ENCODE results near the gene SSBP3.
"Not testable (repeated sequence)": the region's sequence is repeated elsewhere in the genome, so short reads cannot be mapped to it uniquely, and the experiment has no call there.

Gene SSBP3

DNA sequence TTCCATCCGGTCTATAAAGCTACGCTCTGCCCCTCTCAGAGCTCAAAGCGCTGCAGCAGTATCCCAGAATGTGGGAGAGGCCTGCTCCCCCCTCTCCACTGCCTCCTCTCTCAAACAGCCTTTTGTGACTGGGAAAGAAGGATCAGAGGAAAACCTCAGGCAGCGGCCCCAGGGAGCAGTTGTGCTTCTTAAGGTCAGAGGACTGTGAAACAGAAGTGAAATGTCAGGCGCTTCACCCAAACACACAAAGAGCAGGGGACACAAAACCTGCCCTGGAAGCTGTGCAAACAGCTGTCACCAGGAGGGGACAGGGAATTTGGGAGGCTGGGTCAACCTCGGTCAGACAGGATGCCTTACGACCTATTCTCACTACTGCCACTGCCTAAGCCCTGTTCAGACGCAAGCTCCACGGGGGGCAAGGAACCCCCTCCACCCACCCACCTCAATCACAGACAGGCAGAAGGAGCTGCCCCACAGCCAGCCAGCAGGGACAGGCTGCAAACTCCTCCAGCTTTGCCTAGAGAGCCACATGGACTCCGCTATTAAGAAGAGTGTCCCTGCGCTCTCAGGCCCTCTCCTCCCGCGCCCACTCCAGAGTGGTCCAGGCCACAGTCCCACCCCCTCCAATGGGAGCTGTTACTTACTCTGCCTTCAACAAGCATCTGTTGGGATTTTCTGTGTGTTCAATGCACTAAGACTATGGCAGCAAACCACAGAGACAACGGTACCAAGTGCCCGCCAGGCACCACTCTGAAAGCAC lies 14.6 kb downstream of the SSBP3 start:
- no peak for DNase-seq (ENCODE audit: low read depth)

DNA sequence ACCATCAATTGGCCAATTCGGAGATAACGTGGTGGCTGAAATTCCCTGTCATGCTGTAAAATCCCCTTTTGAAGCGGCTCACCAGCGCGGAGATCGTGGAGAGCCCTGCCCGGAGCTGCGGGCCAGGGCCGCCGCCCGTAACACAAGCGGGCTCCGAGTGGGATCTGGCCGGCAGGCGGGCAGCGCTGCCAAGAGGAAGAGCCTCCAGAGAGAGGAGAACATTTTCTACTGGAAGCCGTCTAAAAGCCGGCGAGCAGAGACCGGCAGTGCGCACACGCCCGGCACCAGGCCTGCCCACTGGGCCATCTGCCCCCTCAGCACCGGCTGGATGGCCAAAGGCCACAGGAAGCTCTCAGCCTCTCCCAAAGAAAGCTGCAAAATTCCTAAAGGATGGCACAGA lies 15.5 kb downstream of the SSBP3 start:
- DNase-seq (ENCODE audit: low read depth): no peak

- DNase-seq (ENCODE audit: low read depth): not testable (repeated sequence)
Observed at GRCh38 chr1:54389608-54390007, 16.6 kb downstream of the SSBP3 start.

DNA sequence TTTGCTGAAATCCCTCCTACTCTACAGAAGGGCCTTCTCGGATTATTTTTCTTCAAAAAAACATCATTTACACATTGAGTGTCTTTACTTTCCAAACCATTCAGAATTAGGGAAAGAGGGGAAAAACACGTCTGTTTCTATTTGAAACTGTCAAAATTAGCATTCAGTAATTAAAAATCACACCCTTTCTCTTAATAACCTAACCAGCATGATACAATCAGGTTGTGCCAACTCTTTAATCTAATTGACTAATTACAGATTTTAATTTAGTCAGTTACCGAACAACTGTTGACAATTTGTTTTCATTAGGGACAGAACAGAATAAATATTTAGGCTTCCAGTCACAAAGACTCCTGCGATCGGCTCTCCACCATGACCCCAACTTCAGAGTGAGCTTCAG lies 18.8 kb downstream of the SSBP3 start:
- no peak for DNase-seq (ENCODE audit: low read depth)

- DNase-seq (ENCODE audit: low read depth): no peak
Observed at GRCh38 chr1:54385727-54386022, 20.5 kb downstream of the SSBP3 start.

- no peak for DNase-seq (ENCODE audit: low read depth)
Observed at GRCh38 chr1:54384918-54385726, 21.1 kb downstream of the SSBP3 start.

GRCh38 chr1:54384471-54384870 lies 21.7 kb downstream of the SSBP3 start:
- no peak for DNase-seq (ENCODE audit: low read depth)

DNA sequence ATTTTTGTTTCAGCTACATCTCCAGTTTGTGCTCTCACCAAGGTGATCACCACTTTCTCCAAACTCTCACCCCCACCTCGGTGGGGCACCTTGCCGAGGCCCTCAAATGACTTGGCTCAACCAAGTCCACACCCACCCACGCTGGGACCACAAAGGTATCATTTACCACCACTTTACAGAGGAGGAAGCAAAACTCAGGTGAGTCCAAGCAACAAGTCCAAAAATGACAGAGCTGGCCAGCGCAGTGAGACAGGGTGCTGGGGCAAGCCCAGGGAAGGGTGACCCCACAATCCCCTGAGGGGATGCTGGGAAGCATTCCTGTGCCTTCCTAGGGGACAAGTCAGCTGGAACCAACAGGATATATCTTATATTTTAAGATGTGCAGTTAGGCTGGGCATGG lies 24.7 kb downstream of the SSBP3 start:
- no peak for DNase-seq (ENCODE audit: low read depth)

- no peak for DNase-seq (ENCODE audit: low read depth)
Observed at GRCh38 chr1:54380290-54380882, 25.8 kb downstream of the SSBP3 start.

GRCh38 chr1:54379555-54380289 lies 26.5 kb downstream of the SSBP3 start:
- no peak for DNase-seq (ENCODE audit: low read depth)

DNA sequence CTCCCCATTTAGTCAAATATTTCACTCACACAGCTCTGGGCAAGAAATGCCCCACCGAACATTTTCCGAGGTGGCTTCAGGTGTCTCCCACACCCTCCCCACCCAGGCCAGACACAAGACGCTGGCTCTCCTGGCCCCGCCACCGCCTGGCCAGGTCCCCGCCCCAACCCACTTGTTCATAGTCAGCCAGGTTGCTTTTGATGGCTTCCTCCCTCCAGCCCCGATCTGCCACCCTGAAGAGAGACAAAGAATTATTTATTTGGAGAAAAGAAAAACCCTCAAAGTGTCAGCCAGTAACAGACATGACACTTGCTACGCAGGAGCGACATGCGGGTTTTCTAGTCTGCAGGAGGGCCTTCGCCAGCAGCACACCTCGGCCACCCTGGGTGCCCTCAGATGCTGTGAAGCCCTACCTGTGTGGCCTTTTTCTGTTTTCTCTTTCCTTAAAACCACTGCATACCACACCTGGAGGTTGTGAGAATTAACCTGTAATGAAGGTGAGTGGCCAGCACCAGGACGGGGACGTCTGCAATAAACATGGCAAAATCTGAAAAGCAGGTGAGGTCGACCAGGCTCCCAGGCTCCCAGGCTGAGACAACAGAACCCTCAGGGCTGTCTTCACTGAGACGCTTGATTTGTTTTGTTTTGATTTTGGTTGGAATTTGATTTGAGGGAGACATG lies 27.2 kb downstream of the SSBP3 start:
- DNase-seq (ENCODE audit: low read depth): no peak

DNA sequence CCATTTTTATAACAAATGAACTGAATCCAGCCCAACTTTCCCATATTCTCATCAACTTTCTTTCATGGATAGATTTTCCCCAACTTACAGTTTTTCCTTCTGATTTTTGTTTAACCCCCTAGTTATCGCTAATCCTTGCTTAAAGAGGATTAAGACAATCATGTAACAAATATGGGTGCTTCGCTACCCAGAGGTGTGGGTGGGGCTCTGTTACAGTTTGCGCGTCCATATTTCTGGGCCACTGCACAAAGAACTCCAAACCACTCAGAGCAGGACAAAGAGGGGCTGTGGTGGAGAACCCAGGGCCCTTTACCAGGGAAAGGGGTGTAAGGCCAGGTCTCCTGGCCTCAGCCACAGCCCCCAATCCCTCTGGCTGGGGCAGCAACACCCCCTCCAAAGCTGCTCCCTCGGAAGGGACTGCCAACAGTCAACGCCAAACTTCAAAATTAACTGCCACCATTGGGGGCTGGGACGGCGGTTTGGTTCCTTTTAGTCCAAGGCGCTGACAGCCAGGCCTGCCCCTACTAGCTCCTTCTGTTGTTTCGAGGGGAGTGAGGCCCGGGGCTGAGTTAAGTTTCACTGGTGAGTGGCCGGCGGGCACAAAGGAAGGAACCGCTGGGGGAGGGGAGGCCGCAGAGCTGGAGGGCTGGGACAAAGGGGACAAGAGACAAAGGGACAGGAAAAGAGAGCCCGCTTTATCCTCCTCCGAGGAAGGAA lies 27.9 kb downstream of the SSBP3 start:
- no peak for DNase-seq (ENCODE audit: low read depth)

DNA sequence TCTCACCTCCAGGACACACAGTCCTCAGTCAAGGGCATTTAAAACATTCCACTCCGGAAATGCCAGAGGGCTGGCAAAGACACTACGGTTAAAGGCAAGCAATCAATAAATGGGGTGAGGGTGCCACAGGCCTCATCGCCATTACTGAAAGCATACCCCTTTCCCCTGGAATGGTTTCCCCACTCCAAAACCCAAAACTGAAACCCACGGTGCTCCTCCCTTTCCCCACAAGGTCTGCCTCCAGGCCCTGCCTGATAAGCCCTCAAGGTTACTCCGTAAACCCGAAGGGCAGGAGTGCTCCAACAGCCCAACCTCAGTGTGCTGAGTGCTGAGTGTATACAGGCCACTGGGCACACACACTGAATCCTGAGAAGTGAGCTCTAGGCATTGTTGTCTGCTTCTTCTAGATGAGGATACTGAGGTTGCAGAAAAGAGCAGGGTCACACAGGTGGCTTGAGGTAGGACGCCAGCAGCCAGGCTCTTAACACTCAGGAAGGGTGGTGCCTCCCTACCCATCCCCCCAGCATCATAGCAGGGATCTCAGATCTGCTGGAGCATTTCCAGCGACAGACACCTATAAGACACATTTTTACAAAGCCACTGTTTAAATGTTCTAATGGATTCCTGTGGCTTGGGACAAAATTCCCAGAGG lies 29.0 kb downstream of the SSBP3 start:
- DNase-seq (ENCODE audit: low read depth): no peak

GRCh38 chr1:54376430-54377039 lies 29.7 kb downstream of the SSBP3 start:
- DNase-seq (ENCODE audit: low read depth): no peak

- no peak for DNase-seq (ENCODE audit: low read depth)
Observed at GRCh38 chr1:54375712-54376429, 30.3 kb downstream of the SSBP3 start.

- DNase-seq (ENCODE audit: low read depth): no peak
Observed at GRCh38 chr1:54375298-54375697, 30.9 kb downstream of the SSBP3 start.

- no peak for DNase-seq (ENCODE audit: low read depth)
Observed at GRCh38 chr1:54374766-54375165, 31.4 kb downstream of the SSBP3 start.

DNA sequence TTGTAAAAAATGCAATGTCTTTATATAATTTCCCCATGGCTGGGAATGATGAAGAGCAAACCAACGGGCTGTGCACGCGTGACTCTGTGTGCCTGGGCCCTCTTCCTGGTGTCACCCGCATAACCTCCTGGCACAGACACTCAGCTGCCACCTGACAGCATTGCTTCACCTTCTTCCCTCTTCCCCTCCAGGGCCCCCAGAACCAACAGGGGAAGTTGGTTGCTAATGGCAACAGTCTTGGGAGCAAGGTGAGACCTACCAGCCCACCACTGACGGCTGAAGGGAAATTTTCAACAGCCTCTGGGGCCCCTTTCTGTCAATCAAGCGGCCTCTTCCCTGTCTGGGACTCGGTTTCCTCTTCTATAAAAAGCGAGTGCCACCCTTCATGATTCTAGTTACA lies 33.2 kb downstream of the SSBP3 start:
- no peak for DNase-seq (ENCODE audit: low read depth)

DNA sequence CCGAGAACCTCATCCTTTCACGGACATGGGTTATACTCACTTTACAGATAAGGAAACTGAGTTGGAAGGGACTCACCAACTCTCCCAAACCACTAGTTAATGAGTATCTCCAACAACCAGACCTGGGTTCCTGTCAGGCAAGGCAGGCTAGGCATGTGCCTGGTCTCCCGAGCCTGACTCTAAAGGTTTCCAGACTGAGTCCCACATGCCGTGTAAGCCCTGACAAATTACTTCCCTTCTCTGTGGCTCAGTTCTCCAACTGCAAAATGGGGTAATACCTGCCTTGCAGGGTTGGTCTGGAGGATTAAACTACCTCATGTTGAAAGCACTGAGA lies 34.3 kb downstream of the SSBP3 start:
- no peak for DNase-seq (ENCODE audit: low read depth)
